Measurements from ENCODE around the gene ZNF512B.
"Not testable (repeated sequence)": the region's sequence is repeated elsewhere in the genome, so short reads cannot be mapped to it uniquely, and the experiment has no call there.

Gene ZNF512B, protein sequence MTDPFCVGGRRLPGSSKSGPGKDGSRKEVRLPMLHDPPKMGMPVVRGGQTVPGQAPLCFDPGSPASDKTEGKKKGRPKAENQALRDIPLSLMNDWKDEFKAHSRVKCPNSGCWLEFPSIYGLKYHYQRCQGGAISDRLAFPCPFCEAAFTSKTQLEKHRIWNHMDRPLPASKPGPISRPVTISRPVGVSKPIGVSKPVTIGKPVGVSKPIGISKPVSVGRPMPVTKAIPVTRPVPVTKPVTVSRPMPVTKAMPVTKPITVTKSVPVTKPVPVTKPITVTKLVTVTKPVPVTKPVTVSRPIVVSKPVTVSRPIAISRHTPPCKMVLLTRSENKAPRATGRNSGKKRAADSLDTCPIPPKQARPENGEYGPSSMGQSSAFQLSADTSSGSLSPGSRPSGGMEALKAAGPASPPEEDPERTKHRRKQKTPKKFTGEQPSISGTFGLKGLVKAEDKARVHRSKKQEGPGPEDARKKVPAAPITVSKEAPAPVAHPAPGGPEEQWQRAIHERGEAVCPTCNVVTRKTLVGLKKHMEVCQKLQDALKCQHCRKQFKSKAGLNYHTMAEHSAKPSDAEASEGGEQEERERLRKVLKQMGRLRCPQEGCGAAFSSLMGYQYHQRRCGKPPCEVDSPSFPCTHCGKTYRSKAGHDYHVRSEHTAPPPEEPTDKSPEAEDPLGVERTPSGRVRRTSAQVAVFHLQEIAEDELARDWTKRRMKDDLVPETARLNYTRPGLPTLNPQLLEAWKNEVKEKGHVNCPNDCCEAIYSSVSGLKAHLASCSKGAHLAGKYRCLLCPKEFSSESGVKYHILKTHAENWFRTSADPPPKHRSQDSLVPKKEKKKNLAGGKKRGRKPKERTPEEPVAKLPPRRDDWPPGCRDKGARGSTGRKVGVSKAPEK

GRCh38 chr20:63969838-63970713 is at the start of gene ZNF512B:
Gene ZNF512B (minus strand): TSS chr20:63969930. CDS start chr20:63967950, 1,980 bp downstream.
- H3K4me1 ChIP-seq (ENCODE audit: control insufficient read depth, insufficient read depth, low read length): peaks cover 2% of the 10 kb centered on the region; the same call in 1 of the 2 replicates
- peaks cover 24% of the 10 kb centered on the region for H3K36me3 ChIP-seq (ENCODE audit: control insufficient read depth, insufficient read depth, low read length)
- DNase-seq (ENCODE audit: low read depth, low spot score): no peak
- WGBS (ENCODE audit: insufficient coverage, insufficient read length): no CpG with 5 or more reads among the region's 73 CpGs
- H3K9me3 ChIP-seq (ENCODE audit: control insufficient read depth, insufficient read depth, low read length): peaks cover 24% of the 10 kb centered on the region
- H3K27ac ChIP-seq (ENCODE audit: low read length): no peak within 1 kb of the TSS
- H3K27me3 ChIP-seq (ENCODE audit: control insufficient read depth, insufficient read depth, low read length): no peaks in the 10 kb centered on the region
- peak within 1 kb of the TSS; percentile 66 for H3K4me3 ChIP-seq (ENCODE audit: low read length)

- no peak overlapping the region for H3K4me3 ChIP-seq (ENCODE audit: low read length)
- H3K36me3 ChIP-seq (ENCODE audit: control insufficient read depth, insufficient read depth, low read length): peaks cover 14% of the 10 kb centered on the region; the same call in 1 of the 2 replicates
- no peaks in the 10 kb centered on the region for H3K27me3 ChIP-seq (ENCODE audit: control insufficient read depth, insufficient read depth, low read length)
- no CpG with 5 or more reads among the region's 2 CpGs for WGBS (ENCODE audit: insufficient coverage, insufficient read length)
- H3K9me3 ChIP-seq (ENCODE audit: control insufficient read depth, insufficient read depth, low read length): no peaks in the 10 kb centered on the region
- no peak overlapping the region for H3K27ac ChIP-seq (ENCODE audit: low read length)
- DNase-seq (ENCODE audit: low read depth, low spot score): no peak
- H3K4me1 ChIP-seq (ENCODE audit: control insufficient read depth, insufficient read depth, low read length): no peaks in the 10 kb centered on the region
Measured at GRCh38 chr20:64015635-64016034, 45.9 kb upstream of the ZNF512B start.

DNA sequence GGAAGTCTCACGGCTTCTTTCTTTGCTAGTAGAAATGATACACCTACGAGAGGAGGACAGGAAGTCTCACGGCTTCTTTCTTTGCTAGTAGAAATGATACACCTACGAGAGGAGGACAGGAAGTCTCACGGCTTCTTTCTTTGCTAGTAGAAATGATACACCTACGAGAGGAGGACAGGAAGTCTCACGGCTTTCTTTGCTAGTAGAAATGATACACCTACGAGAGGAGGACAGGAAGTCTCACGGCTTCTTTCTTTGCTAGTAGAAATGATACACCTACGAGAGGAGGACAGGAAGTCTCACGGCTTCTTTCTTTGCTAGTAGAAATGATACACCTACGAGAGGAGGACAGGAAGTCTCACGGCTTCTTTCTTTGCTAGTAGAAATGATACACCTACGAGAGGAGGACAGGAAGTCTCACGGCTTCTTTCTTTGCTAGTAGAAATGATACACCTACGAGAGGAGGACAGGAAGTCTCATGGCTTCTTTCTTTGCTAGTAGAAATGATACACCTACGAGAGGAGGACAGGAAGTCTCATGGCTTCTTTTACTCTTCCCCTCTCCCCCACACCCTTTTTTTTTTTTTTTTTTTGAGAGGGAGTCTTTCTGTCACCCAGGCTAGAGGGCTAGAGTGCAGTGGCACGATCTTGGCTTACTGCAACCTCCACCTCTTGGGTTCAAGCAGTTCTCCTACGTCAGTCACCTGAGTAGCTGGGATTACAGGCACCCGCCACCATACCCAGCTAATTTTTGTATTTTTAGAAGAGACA is 42.8 kb upstream of the ZNF512B start:
- WGBS (ENCODE audit: insufficient coverage, insufficient read length): no CpG with 5 or more reads among the region's 20 CpGs
- not testable (repeated sequence) for H3K4me3 ChIP-seq (ENCODE audit: low read length); H3K4me1 ChIP-seq (ENCODE audit: control insufficient read depth, insufficient read depth, low read length); H3K27me3 ChIP-seq (ENCODE audit: control insufficient read depth, insufficient read depth, low read length); DNase-seq (ENCODE audit: low read depth, low spot score); H3K27ac ChIP-seq (ENCODE audit: low read length); H3K9me3 ChIP-seq (ENCODE audit: control insufficient read depth, insufficient read depth, low read length)
- H3K36me3 ChIP-seq (ENCODE audit: control insufficient read depth, insufficient read depth, low read length): peaks cover 15% of the 10 kb centered on the region; the same call in 1 of the 2 replicates

DNA sequence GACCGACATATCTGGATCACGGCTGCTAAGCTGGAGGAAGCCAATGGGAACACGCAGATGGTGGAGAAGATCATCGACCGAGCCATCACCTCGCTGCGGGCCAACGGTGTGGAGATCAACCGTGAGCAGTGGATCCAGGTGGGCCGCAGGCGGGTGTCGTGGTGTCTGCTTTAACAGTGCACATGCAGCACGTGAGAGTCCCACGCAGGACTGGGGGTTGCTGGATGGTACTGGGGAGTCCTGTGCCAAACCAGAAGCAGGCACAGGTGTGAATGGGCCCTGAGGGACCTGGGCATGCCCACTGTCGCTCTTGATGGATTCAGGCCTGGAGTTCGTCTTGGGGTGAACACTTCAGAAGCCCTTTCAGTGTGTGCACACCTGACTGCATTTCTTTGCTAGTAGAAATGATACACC is 41.6 kb upstream of the ZNF512B start:
- Histone ChIP-seq H3K27me3 (ENCODE audit: control insufficient read depth, insufficient read depth, low read length) (no peaks in the 10 kb centered on the region), H3K27ac (ENCODE audit: low read length) (no peak overlapping the region), H3K4me3 (ENCODE audit: low read length) (no peak overlapping the region), H3K9me3 (ENCODE audit: control insufficient read depth, insufficient read depth, low read length) (no peaks in the 10 kb centered on the region), H3K36me3 (ENCODE audit: control insufficient read depth, insufficient read depth, low read length) (peaks cover 17% of the 10 kb centered on the region; the same call in 1 of the 2 replicates), H3K4me1 (ENCODE audit: control insufficient read depth, insufficient read depth, low read length) (no peaks in the 10 kb centered on the region)
- WGBS (ENCODE audit: insufficient coverage, insufficient read length): no CpG with 5 or more reads among the region's 16 CpGs
- DNase-seq (ENCODE audit: low read depth, low spot score): no peak

- WGBS (ENCODE audit: insufficient coverage, insufficient read length): no CpG with 5 or more reads among the region's 8 CpGs
- H3K9me3 ChIP-seq (ENCODE audit: control insufficient read depth, insufficient read depth, low read length): no peaks in the 10 kb centered on the region
- H3K27ac ChIP-seq (ENCODE audit: low read length): no peak overlapping the region
Measured at GRCh38 chr20:64010711-64011237, 41.0 kb upstream of the ZNF512B start.

GRCh38 chr20:64009811-64010387 is 40.2 kb upstream of the ZNF512B start:
- no peak overlapping the region for H3K27ac ChIP-seq (ENCODE audit: low read length)

More at GRCh38 chr20:64010711-64011237, 41.0 kb upstream of the ZNF512B start:
- Histone ChIP-seq H3K36me3 (ENCODE audit: control insufficient read depth, insufficient read depth, low read length) (peaks cover 17% of the 10 kb centered on the region; the same call in 1 of the 2 replicates), H3K27me3 (ENCODE audit: control insufficient read depth, insufficient read depth, low read length) (no peaks in the 10 kb centered on the region), H3K4me1 (ENCODE audit: control insufficient read depth, insufficient read depth, low read length) (no peaks in the 10 kb centered on the region), H3K4me3 (ENCODE audit: low read length) (no peak overlapping the region)
- DNase-seq (ENCODE audit: low read depth, low spot score): no peak

DNA sequence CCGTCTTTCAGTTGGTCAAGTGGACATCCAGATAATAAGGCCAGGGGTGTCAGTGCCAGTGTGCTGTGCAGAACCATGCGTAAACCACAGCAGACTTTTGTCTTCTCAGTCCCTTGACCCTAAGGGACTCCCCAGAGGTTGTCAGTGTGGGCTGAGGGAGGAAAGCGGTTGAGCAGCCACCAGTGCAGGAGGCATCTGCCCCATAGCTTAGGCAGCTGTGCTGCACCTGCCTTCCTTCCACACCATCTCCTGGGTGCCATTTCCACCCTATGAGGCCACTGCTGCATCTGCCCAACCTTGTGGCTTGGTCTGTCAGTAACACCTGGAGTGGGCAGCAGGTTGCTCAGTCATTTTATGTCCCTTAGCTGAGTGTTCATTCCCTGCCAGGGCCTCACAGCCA is 37.2 kb upstream of the ZNF512B start:
- DNase-seq (ENCODE audit: low read depth, low spot score): no peak
- H3K36me3 ChIP-seq (ENCODE audit: control insufficient read depth, insufficient read depth, low read length): peaks cover 29% of the 10 kb centered on the region
- no peaks in the 10 kb centered on the region for H3K9me3 ChIP-seq (ENCODE audit: control insufficient read depth, insufficient read depth, low read length)
- H3K4me1 ChIP-seq (ENCODE audit: control insufficient read depth, insufficient read depth, low read length): no peaks in the 10 kb centered on the region
- H3K4me3 ChIP-seq (ENCODE audit: low read length): no peak overlapping the region
- no CpG with 5 or more reads among the region's 3 CpGs for WGBS (ENCODE audit: insufficient coverage, insufficient read length)
- no peak overlapping the region for H3K27ac ChIP-seq (ENCODE audit: low read length)
- H3K27me3 ChIP-seq (ENCODE audit: control insufficient read depth, insufficient read depth, low read length): no peaks in the 10 kb centered on the region

More at GRCh38 chr20:64009811-64010387, 40.2 kb upstream of the ZNF512B start:
- no CpG with 5 or more reads among the region's 13 CpGs for WGBS (ENCODE audit: insufficient coverage, insufficient read length)
- H3K27me3 ChIP-seq (ENCODE audit: control insufficient read depth, insufficient read depth, low read length): no peaks in the 10 kb centered on the region
- peaks cover 22% of the 10 kb centered on the region for H3K36me3 ChIP-seq (ENCODE audit: control insufficient read depth, insufficient read depth, low read length)
- no peak overlapping the region for H3K4me3 ChIP-seq (ENCODE audit: low read length)
- no peak for DNase-seq (ENCODE audit: low read depth, low spot score)
- no peaks in the 10 kb centered on the region for H3K4me1 ChIP-seq (ENCODE audit: control insufficient read depth, insufficient read depth, low read length)
- no peaks in the 10 kb centered on the region for H3K9me3 ChIP-seq (ENCODE audit: control insufficient read depth, insufficient read depth, low read length)

GRCh38 chr20:64006490-64006889 is 36.8 kb upstream of the ZNF512B start:
- no CpG with 5 or more reads among the region's 10 CpGs for WGBS (ENCODE audit: insufficient coverage, insufficient read length)
- no peak for DNase-seq (ENCODE audit: low read depth, low spot score)
- no peaks in the 10 kb centered on the region for H3K9me3 ChIP-seq (ENCODE audit: control insufficient read depth, insufficient read depth, low read length)
- no peaks in the 10 kb centered on the region for H3K27me3 ChIP-seq (ENCODE audit: control insufficient read depth, insufficient read depth, low read length)
- peaks cover 30% of the 10 kb centered on the region for H3K36me3 ChIP-seq (ENCODE audit: control insufficient read depth, insufficient read depth, low read length)
- no peak overlapping the region for H3K4me3 ChIP-seq (ENCODE audit: low read length)
- H3K27ac ChIP-seq (ENCODE audit: low read length): no peak overlapping the region
- no peaks in the 10 kb centered on the region for H3K4me1 ChIP-seq (ENCODE audit: control insufficient read depth, insufficient read depth, low read length)

DNA sequence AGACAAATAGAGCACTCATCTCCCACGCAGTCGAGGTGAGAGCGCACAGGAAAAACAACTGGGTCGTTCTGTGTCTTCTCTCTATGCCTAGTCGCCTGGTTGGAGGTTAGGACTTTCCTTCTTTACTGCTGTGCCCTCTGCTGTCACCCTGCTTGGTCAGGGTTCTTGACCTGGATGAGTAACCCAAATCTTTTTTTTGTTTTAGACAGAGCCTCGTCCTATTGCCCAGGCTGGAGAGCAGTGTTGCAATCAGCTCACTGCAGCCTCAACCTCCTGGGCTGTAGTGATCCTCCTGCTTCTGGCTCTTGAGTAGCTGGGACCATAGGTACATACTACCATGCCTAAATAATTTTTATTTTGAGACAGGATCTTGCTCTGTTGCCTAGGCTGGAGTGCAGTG is 35.7 kb upstream of the ZNF512B start:
- H3K36me3 ChIP-seq (ENCODE audit: control insufficient read depth, insufficient read depth, low read length): peaks cover 27% of the 10 kb centered on the region
- no peak overlapping the region for H3K27ac ChIP-seq (ENCODE audit: low read length)
- H3K4me1 ChIP-seq (ENCODE audit: control insufficient read depth, insufficient read depth, low read length): no peaks in the 10 kb centered on the region
- DNase-seq (ENCODE audit: low read depth, low spot score): no peak
- no CpG with 5 or more reads among the region's 6 CpGs for WGBS (ENCODE audit: insufficient coverage, insufficient read length)
- no peaks in the 10 kb centered on the region for H3K9me3 ChIP-seq (ENCODE audit: control insufficient read depth, insufficient read depth, low read length)
- H3K27me3 ChIP-seq (ENCODE audit: control insufficient read depth, insufficient read depth, low read length): no peaks in the 10 kb centered on the region
- no peak overlapping the region for H3K4me3 ChIP-seq (ENCODE audit: low read length)
